Measurements from ENCODE around the gene EFNA5.
"Not testable (repeated sequence)": the region's sequence is repeated elsewhere in the genome, so short reads cannot be mapped to it uniquely, and the experiment has no call there.

EFNA5 gene

DNA sequence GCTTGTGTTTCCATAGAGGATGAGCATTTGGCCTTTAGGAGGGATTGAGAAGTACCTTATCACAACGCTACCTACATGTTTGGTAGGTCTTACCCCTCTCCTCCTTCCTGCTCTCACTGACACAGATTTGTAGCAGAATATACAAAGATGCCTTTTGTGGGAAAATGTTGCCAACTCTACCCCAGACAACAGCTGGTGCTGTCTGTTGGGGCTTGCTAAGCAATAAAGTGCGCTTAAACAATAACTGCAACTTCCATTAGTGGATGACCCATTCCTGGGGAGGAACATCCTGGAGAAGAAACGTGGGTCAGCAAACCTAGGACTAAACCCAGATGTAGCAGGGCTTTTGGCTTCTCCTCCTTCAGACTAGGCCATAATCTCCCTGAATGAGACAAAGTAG is 174.3 kb downstream of the EFNA5 start:
- H3K4me3 ChIP-seq (ENCODE audit: low read depth, low read length), result no peak overlapping the region
- in situ Hi-C loops (cut with HindIII; ENCODE audit: low sequenced_read_pairs), result no loop called here
- TF ChIP-seq, protein P1, sequence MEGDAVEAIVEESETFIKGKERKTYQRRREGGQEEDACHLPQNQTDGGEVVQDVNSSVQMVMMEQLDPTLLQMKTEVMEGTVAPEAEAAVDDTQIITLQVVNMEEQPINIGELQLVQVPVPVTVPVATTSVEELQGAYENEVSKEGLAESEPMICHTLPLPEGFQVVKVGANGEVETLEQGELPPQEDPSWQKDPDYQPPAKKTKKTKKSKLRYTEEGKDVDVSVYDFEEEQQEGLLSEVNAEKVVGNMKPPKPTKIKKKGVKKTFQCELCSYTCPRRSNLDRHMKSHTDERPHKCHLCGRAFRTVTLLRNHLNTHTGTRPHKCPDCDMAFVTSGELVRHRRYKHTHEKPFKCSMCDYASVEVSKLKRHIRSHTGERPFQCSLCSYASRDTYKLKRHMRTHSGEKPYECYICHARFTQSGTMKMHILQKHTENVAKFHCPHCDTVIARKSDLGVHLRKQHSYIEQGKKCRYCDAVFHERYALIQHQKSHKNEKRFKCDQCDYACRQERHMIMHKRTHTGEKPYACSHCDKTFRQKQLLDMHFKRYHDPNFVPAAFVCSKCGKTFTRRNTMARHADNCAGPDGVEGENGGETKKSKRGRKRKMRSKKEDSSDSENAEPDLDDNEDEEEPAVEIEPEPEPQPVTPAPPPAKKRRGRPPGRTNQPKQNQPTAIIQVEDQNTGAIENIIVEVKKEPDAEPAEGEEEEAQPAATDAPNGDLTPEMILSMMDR (IDR thresholded peaks at IDR 0.05; ENCODE audit: low read depth, low read length, missing control alignments), result no peak
- no peak for DNase-seq (ENCODE audit: low read depth)

DNA sequence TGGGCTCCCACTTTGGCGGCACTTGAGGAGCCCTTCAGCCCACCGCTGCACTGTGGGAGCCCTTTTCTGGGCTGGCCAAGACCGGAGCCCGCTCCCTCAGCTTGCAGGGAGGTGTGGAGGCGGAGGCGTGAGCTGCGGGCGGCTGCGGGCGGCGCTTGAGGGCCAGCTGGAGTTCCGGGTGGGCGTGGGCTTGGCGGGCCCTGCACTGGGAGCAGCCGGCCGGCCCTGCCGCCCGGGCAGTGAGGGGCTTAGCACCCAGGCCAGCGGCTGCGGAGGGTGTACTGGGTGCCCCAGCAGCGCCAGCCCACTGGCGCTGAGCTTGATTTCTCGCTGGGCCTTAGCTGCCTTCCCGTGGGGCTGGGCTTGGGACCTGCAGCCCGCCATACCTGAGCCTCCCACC is 176.6 kb downstream of the EFNA5 start:
- in situ Hi-C loops (cut with HindIII; ENCODE audit: low sequenced_read_pairs); DNase-seq (ENCODE audit: low read depth); H3K4me3 ChIP-seq (ENCODE audit: low read depth, low read length): not testable (repeated sequence)

DNA sequence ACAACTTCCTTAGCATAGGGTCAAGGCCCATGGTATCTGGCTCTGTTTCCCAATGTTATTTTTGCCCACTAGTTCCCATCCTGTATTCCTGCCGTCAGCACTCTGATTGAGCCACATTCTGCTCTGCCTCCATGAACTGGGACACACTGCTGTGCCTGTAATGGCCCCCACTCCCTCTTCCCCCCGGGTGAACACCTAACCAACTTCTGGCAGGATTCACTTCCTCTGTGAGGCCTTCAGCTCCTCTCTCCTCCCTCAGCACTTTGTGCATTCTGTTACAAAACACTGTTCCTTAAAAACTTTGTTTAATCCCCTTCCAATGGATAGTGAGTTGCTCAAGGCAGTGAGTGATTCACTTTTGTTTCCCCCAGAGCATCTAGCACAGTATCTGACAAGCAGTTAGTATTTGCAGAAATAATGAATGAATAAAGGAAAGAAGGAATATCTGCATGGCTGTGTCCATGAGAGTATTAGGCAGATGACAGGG is 183.6 kb downstream of the EFNA5 start:
- TF ChIP-seq, protein P1 (IDR thresholded peaks at IDR 0.05; ENCODE audit: low read depth, low read length, missing control alignments), result no peak
- no peak overlapping the region for H3K4me3 ChIP-seq (ENCODE audit: low read depth, low read length)
- in situ Hi-C loops (cut with HindIII; ENCODE audit: low sequenced_read_pairs), result no loop called here
- DNase-seq (ENCODE audit: low read depth), result no peak

DNA sequence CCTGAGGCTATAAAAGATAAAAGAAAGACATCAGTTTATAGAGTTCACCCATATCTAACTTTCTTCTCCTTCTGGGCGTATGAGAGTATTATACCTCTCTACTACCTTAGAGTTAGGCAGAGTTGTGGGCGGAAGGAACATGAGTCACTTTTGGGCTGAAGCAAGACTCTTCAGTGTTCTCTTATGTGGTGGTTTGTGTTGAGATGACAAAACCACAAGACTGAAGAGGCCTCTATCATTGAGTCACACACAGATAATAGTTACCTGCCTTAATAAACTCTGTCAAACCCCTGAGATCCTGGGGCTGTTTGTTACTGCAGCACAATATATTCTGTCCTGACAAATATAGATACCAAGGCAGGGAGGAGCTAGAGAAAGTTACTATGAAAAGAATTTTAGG is 184.2 kb downstream of the EFNA5 start:
- TF ChIP-seq, protein P1 (IDR thresholded peaks at IDR 0.05; ENCODE audit: low read depth, low read length, missing control alignments), result no peak
- no peak overlapping the region for H3K4me3 ChIP-seq (ENCODE audit: low read depth, low read length)
- DNase-seq (ENCODE audit: low read depth), result no peak
- in situ Hi-C loops (cut with HindIII; ENCODE audit: low sequenced_read_pairs), result no loop called here

DNA sequence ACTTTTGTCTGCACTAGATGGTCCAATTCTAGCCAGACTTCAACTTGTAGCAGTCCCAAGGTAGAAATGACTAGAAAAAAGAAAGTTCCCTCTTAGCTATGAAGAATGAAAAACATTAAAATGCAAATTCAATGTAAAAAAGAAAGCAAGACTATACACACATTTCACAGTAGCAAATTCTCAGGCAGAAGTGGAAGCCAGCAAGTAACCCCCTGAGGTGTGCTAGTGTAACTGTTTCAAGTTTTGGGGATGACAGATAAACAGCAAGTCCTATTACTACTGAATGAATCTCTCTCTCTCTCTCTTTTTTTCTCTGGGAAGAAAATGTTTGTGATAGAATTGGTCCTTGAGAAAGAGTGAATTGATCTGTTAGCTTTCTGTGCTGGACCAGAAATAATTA is 185.6 kb downstream of the EFNA5 start:
- DNase-seq (ENCODE audit: low read depth), result no peak
- H3K4me3 ChIP-seq (ENCODE audit: low read depth, low read length), result no peak overlapping the region
- TF ChIP-seq, protein P1 (IDR thresholded peaks at IDR 0.05; ENCODE audit: low read depth, low read length, missing control alignments), result no peak

DNA sequence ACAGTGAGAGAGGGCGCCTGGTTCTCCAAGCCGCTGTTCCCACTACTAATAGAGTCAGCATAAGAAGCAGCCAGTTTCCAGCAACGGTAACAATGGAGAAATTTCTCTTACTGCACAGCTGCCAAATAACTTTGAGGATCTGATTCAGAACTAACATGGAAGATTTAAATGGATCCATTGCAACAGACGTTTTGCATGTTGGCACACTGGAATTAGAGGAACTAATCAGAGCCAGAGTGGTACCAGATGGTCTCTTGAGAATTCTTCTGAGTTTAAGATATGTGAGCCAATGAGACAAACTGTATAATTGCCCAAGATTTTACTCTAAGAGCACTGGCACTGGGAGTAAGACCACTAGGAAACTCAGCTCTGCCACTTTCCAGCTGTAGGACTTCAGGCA is 186.5 kb downstream of the EFNA5 start:
- DNase-seq (ENCODE audit: low read depth), result no peak
- no peak overlapping the region for H3K4me3 ChIP-seq (ENCODE audit: low read depth, low read length)
- TF ChIP-seq, protein P1 (IDR thresholded peaks at IDR 0.05; ENCODE audit: low read depth, low read length, missing control alignments), result no peak
- in situ Hi-C loops (cut with HindIII; ENCODE audit: low sequenced_read_pairs), result no loop called here

More for the DNA sequence above, 185.6 kb downstream of the EFNA5 start:
- in situ Hi-C loops (cut with HindIII; ENCODE audit: low sequenced_read_pairs), result no loop called here

DNA sequence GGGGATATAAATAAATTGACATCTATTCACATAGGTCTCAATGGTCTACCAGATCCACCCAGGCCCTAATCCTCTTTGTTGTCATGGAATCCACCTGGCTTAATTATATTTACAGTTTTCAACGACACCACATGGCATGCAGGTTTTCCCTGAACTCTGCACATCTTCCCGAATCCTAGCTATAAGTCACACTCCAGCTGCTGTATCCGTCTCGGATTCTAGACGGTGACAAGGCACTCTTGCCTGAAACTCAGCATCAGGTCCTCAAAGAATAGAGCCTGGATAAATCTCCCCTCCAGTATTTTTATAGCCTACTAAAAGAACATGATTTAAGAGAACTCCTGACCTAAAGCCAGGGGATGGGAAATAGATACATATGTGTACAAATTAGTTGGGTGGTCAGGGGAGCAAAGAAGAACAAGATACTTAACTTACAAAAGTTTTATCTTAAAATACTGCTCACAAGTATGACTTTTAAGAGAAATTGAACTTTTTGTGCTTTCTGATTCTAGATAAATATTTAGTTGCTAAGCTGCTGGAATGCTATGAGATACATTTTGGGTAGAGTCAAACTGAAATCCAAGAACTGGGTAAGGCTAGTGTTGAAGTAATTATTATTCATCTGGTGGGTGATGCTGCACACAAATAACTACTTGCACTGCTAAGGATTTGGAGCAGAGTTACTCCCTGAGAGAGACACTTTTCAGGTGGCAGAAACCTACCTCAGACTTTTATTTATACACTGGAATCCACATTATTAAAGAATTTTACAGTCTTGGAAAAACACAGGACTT is 187.3 kb downstream of the EFNA5 start:
- DNase-seq (ENCODE audit: low read depth), result no peak
- no peak overlapping the region for H3K4me3 ChIP-seq (ENCODE audit: low read depth, low read length)
- TF ChIP-seq, protein P1 (IDR thresholded peaks at IDR 0.05; ENCODE audit: low read depth, low read length, missing control alignments), result no peak
- in situ Hi-C loops (cut with HindIII; ENCODE audit: low sequenced_read_pairs), result no loop called here

Data from astrocyte of the cerebellum (primary cell).